NB4 (cell line): ENCODE results near the gene SEMA4C.

Source experiments
- DNase-seq: peaks from one replicate; pipeline ENCODE4 v3.0.0; 2010; ENCODE audit warnings: low read depth
- H3K4me3 ChIP-seq: one replicate; pipeline ENCODE4 v1.5.1; 2011; ENCODE audit warnings: mild to moderate bottlenecking, low read depth, low read length, moderate library complexity
- MYC ChIP-seq: IDR thresholded peaks from 2 replicates; pipeline ENCODE4 v1.6.1; 2011; ENCODE audit warnings: low read depth, low read length
- POLR2A ChIP-seq: IDR thresholded peaks from 2 replicates; pipeline ENCODE4 v1.6.1; 2011; ENCODE audit warnings: mild to moderate bottlenecking; ENCODE audit not compliant: insufficient read length; ENCODE audit errors: extremely low read depth
- TF ChIP-seq, protein P1 (sequence below): IDR thresholded peaks from one replicate; pipeline ENCODE4 v1.5.1; 2012; ENCODE audit warnings: low read depth, low read length
- TF ChIP-seq, protein P2 (sequence below): IDR thresholded peaks from 2 replicates; pipeline ENCODE4 v1.6.1; 2011; ENCODE audit warnings: low read depth, low read length

The SEMA4C gene

DNA sequence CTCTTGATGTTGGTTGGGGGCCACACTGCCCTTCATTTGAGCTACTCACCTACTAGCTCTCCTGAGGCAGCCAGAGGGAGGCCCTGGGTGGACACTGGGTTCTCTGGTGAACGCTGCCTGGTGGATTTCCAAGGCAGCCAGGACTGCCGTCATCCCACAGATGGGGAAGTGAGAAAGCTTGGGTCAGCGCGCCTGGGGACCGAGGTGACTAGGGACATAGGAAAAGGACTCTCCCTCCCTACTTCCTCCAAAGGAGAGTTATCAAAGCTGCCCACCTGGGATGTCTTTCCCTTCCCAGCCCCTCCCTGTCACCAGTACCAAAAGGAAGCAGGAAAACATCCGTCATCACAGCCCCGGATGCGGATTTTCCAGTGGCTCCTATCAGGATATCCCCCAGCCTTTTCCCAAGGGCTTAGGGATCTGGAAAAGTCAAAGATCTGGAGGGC is 3.8 kb upstream of the SEMA4C start:
- no peak for TF ChIP-seq POLR2A
- TF ChIP-seq MYC, result no peak
- TF ChIP-seq, protein P1, sequence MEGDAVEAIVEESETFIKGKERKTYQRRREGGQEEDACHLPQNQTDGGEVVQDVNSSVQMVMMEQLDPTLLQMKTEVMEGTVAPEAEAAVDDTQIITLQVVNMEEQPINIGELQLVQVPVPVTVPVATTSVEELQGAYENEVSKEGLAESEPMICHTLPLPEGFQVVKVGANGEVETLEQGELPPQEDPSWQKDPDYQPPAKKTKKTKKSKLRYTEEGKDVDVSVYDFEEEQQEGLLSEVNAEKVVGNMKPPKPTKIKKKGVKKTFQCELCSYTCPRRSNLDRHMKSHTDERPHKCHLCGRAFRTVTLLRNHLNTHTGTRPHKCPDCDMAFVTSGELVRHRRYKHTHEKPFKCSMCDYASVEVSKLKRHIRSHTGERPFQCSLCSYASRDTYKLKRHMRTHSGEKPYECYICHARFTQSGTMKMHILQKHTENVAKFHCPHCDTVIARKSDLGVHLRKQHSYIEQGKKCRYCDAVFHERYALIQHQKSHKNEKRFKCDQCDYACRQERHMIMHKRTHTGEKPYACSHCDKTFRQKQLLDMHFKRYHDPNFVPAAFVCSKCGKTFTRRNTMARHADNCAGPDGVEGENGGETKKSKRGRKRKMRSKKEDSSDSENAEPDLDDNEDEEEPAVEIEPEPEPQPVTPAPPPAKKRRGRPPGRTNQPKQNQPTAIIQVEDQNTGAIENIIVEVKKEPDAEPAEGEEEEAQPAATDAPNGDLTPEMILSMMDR, result no peak
- TF ChIP-seq, protein P2, sequence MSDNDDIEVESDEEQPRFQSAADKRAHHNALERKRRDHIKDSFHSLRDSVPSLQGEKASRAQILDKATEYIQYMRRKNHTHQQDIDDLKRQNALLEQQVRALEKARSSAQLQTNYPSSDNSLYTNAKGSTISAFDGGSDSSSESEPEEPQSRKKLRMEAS, result no peak
- no peak for DNase-seq
- H3K4me3 ChIP-seq, result no peak overlapping the region

DNA sequence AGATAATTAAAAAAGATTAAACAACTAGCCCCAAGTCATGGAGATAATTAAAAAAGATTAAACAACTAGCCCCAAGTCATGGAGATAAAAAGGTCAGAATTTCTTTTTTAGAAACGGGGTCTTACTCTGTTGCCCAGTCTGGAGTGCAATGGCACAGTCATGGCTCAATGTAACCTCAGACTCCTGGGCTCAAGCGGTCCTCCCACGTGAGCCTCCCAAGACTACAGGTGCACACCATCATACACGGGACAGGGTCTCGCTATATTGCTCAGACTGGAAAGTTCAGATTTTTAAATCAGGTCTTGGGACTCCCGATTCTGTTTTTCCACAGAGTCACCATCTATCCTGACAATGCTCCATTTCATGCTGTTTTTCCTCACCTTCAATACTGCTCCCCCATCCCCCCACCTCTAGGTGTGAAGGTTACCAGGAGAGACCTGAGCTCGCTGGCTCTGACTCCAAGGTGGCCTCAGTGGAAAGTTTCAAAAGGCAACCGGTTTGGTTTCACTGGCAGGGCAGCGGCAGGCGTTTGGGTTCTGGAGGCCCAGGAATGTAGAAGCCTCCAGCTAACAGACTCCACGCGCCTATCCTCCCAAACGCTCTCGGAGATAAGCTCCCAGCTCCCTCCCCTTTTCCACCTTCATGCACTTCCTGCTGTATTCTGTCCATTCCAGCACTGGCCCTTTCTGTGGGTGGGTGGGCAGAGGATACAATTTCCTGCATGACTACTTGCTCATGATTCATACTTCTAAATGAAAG is 2.9 kb upstream of the SEMA4C start:
- TF ChIP-seq, protein P2, result no peak
- no peak for TF ChIP-seq POLR2A
- TF ChIP-seq, protein P1, result no peak
- no peak for TF ChIP-seq MYC
- no peak for DNase-seq
- no peak overlapping the region for H3K4me3 ChIP-seq

DNA sequence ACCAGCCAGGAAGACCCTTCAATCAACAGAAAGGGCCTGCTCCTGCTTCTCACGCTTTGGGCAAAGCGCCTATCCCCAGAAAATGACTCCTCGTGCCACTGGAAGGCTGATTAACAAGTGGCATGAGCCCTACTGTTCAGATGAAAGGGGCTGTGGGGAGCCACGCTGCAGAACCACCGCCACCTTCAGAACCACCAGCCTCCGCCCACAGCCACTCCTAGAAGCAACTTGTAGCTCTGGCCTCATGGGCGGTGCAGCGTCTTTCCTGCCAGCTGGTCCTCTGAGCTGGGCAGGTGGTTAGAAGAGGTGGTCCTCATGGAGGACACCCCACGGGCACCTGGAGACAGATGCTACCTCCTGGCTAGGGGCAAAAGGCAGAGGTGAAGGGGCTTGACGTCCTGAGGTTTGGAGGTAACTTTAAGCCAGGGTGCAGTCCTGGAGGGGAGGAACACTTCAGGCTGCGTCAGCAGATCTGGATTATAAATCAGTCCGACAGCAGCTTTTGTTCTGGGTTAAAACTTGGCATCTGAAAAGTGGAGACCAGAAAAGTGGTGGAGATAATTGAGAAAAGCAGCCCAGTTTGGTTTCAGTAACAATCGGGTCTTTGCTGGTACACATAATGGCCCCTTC is 861 bp upstream of the SEMA4C start:
- DNase-seq, result no peak
- TF ChIP-seq, protein P2, result no peak
- TF ChIP-seq MYC (no peak), POLR2A (no peak)
- TF ChIP-seq, protein P1, result no peak
- no peak overlapping the region for H3K4me3 ChIP-seq

DNA sequence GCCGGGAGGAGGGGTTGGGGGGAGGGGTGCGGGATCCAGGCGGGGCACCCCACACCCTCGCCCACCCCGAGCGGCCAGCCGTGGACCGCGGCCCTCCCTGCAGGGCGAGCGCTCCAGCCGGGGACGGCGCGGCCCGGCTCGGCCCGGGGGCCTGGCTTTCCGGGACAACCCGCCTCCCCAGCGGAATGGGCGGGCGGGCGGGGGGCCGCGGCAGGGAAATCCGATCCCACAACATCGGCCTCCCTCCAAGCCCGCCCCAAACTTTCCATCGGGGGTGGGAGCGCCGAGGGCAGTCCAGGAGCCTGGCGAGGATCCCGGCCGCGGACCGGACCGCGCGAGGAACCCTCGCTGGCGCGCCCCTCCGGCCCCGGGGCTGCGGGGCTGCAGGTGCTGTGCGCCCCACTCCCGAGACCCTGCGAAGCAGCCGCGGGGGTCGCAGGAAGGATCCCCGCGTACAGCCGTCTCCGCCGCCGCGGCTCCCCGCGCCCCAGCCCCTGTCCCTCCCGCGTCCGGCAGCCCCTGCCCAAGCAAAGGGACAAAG is 529 bp downstream of the SEMA4C start:
- H3K4me3 ChIP-seq, result peak overlapping the region; percentile 73
- TF ChIP-seq, protein P2, result no peak
- TF ChIP-seq MYC (no peak), POLR2A (no peak)
- TF ChIP-seq, protein P1, result no peak
- peak; percentile 50 for DNase-seq

DNA sequence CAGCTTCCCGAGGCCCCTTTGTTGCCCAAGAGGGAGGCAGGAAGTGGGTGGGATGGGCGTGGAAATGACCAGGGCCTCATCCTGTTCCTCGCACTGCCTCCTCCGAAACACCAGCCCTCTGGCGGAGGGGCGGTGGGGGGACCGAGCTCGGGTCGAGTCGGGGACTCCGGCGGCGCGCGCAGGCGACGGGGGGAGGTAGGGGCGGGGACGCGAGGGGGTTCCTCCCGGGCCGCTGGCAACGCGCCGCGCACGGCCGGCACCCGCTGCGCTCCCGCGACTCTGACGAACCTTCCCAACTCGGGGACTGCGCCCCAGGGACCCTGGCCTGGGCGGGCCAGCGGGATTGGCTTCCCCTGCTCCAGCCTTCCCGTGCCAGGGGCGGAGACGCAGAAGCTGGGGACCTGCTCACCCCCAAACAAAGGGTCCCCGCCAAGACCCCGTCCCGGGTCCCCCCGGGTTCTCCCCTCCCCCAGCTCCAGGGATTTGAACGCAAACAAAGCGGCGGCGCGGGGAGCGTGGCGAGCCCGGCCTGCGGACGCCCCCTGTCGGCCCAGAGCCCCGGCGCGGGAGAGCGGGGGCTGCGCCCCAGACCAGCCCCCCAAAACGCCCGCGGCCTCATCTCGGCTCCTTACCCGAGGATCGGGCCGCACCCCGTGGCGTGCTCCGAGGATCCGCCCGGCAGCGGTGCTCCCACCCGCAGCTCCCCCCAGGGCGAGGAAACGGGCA is 1.2 kb downstream of the SEMA4C start:
- 0 out of 2 replicates have a peak, but pooled peaks have one; percentile 26 for TF ChIP-seq MYC
- TF ChIP-seq, protein P2, result no peak
- TF ChIP-seq, protein P1, result peak; percentile 46
- peak; percentile 61 for TF ChIP-seq POLR2A
- H3K4me3 ChIP-seq, result peak overlapping the region; percentile 73
- peak; percentile 96 for DNase-seq
